Measurements from ENCODE around the gene BANP.
"Not testable (repeated sequence)": the region's sequence is repeated elsewhere in the genome, so short reads cannot be mapped to it uniquely, and the experiment has no call there.

- not testable (repeated sequence) for TF ChIP-seq CTCF, POLR2A (IDR thresholded peaks at IDR 0.05)
These were observed 125.7 kb downstream of the BANP start for GRCh38 chr16:88076932-88077320.
